Endothelial cell (in vitro differentiated cells): Measurements from ENCODE around the gene UNKL. TPM values are rescaled to one million over a fixed set of nuclear protein-coding genes. Genes with fewer than 3 reads are reported as not detected.

ENCODE experiments used
- DNase-seq: peaks from one replicate; pipeline ENCODE4 v3.0.0; 2021; ENCODE audit warnings: low spot score
- H3K27ac Mint-ChIP-seq: one replicate; pipeline ENCODE4 v1.8.0; 2021; ENCODE audit warnings: mixed read lengths, inconsistent platforms; ENCODE audit not compliant: unreplicated experiment
- H3K27me3 Mint-ChIP-seq: one replicate; pipeline ENCODE4 v1.8.0; 2021; ENCODE audit warnings: mild to moderate bottlenecking, moderate library complexity, mixed read lengths, inconsistent platforms; ENCODE audit not compliant: unreplicated experiment
- H3K36me3 Mint-ChIP-seq: one replicate; pipeline ENCODE4 v1.8.0; 2021; ENCODE audit warnings: mild to moderate bottlenecking, low read depth, mixed read lengths, inconsistent platforms; ENCODE audit not compliant: unreplicated experiment
- H3K4me1 Mint-ChIP-seq: one replicate; pipeline ENCODE4 v1.8.0; 2021; ENCODE audit warnings: mild to moderate bottlenecking, mixed read lengths, inconsistent platforms; ENCODE audit not compliant: unreplicated experiment
- H3K4me3 Mint-ChIP-seq: one replicate; pipeline ENCODE4 v1.8.0; 2021; ENCODE audit warnings: mild to moderate bottlenecking, mixed read lengths, inconsistent platforms; ENCODE audit not compliant: unreplicated experiment
- H3K9me3 Mint-ChIP-seq: one replicate; pipeline ENCODE4 v1.8.0; 2021; ENCODE audit warnings: mixed read lengths, inconsistent platforms; ENCODE audit not compliant: unreplicated experiment
- total RNA-seq: library from RNA; stranded (reverse); fragmentation: NEBNext Ultra II Directional; extraction: Animal tissue kit (Norgen Biotek cat#: 25700); gene quantifications from one replicate; pipeline ENCODE4 v1.2.1, GENCODE V29; 2021; ENCODE audit not compliant: unreplicated experiment
- TF ChIP-seq, protein P1 (sequence below): fragments of 200-600 bp; sonication (generic); IDR thresholded peaks from one replicate; pipeline ENCODE4 v1.5.0; 2021; ENCODE audit warnings: antibody characterized with exemption; ENCODE audit not compliant: unreplicated experiment

UNKL gene
- total RNA-seq, 1 donor from 2014 or later: 30.3 TPM

GRCh38 chr16:1325673-1326371 lies 88.7 kb downstream of the UNKL start:
- Mint-ChIP-seq H3K27me3 (peaks cover 4% of the 10 kb centered on the region), H3K4me3 (no peak overlapping the region), H3K9me3 (no peaks in the 10 kb centered on the region), H3K27ac (no peak overlapping the region), H3K4me1 (no peaks in the 10 kb centered on the region), H3K36me3 (peaks cover 5% of the 10 kb centered on the region)
- TF ChIP-seq, protein P1, sequence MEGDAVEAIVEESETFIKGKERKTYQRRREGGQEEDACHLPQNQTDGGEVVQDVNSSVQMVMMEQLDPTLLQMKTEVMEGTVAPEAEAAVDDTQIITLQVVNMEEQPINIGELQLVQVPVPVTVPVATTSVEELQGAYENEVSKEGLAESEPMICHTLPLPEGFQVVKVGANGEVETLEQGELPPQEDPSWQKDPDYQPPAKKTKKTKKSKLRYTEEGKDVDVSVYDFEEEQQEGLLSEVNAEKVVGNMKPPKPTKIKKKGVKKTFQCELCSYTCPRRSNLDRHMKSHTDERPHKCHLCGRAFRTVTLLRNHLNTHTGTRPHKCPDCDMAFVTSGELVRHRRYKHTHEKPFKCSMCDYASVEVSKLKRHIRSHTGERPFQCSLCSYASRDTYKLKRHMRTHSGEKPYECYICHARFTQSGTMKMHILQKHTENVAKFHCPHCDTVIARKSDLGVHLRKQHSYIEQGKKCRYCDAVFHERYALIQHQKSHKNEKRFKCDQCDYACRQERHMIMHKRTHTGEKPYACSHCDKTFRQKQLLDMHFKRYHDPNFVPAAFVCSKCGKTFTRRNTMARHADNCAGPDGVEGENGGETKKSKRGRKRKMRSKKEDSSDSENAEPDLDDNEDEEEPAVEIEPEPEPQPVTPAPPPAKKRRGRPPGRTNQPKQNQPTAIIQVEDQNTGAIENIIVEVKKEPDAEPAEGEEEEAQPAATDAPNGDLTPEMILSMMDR: no peak
- no peak for DNase-seq

DNA sequence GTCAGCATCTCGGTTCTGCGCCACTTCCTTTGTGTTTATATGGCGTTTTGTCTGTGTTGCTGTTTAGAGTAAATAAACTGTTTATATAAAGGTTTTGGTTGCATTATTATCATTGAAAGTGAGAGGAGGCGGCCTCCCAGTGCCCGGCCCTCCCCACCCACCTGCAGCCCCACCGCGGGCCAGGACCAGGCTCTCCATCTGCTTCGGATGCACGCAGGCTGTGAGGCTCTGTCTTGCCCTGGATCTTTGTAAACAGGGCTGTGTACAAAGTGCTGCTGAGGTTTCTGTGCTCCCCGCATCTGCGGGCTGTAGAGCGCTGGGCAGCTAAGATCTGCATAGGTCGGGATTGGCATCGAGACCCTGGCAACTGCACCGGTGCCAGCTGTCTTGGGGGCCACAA lies 89.2 kb downstream of the UNKL start:
- DNase-seq: no peak
- TF ChIP-seq, protein P1: no peak
- Mint-ChIP-seq H3K27ac (no peak overlapping the region), H3K9me3 (no peaks in the 10 kb centered on the region), H3K27me3 (peaks cover 4% of the 10 kb centered on the region), H3K4me1 (no peaks in the 10 kb centered on the region), H3K36me3 (peaks cover 6% of the 10 kb centered on the region), H3K4me3 (no peak overlapping the region)

GRCh38 chr16:1324286-1324826 lies 90.1 kb downstream of the UNKL start:
- H3K4me1 Mint-ChIP-seq: no peaks in the 10 kb centered on the region
- peaks cover 4% of the 10 kb centered on the region for H3K27me3 Mint-ChIP-seq
- peak overlapping the region; percentile 42 for H3K27ac Mint-ChIP-seq
- no peaks in the 10 kb centered on the region for H3K9me3 Mint-ChIP-seq
- H3K4me3 Mint-ChIP-seq: no peak overlapping the region
- no peak for DNase-seq
- H3K36me3 Mint-ChIP-seq: peaks cover 15% of the 10 kb centered on the region
- TF ChIP-seq, protein P1: no peak

GRCh38 chr16:1323296-1324239 lies 90.9 kb downstream of the UNKL start:
- Mint-ChIP-seq H3K27ac (no peak overlapping the region), H3K4me1 (no peaks in the 10 kb centered on the region), H3K27me3 (peaks cover 6% of the 10 kb centered on the region), H3K4me3 (no peak overlapping the region), H3K9me3 (no peaks in the 10 kb centered on the region), H3K36me3 (peaks cover 20% of the 10 kb centered on the region)
- TF ChIP-seq, protein P1: no peak
- DNase-seq: no peak
